Vagina (tissue), 2 donors: ENCODE data around the gene ESPN. TPM values are rescaled to one million over a fixed set of nuclear protein-coding genes. Genes with fewer than 3 reads are reported as not detected.
A peak's percentile ranks its signal among the peaks of the same experiment; 100 is the strongest.

ENCODE experiments used
- DNase-seq, 2 donors: peaks; one replicate each; pipeline ENCODE4 v3.0.0-alpha.2; 2017; ENCODE audit errors: extremely low spot score in 2 of 2
- H3K27ac ChIP-seq: fragments of 200-600 bp; sonication (generic); one replicate; pipeline ENCODE4 v1.5.1; 2019
- H3K27me3 ChIP-seq: fragments of 200-600 bp; sonication (generic); one replicate; pipeline ENCODE4 v1.5.1; 2019
- H3K36me3 ChIP-seq, 2 donors: fragments of 200-600 bp; sonication (generic); one replicate each; pipeline ENCODE4 v1.5.1; 2017 to 2019
- H3K4me1 ChIP-seq: fragments of 200-600 bp; sonication (generic); one replicate; pipeline ENCODE4 v1.5.1; 2019
- H3K4me3 ChIP-seq, 2 donors: fragments of 200-600 bp; sonication (generic); 1 replicate in 1 of 2; 2 replicates in 1 of 2; pipeline ENCODE4 v1.5.1; 2016 to 2019
- H3K9me3 ChIP-seq: fragments of 200-600 bp; sonication (generic); one replicate; pipeline ENCODE4 v1.5.1; 2019
- POLR2A ChIP-seq, 2 donors: fragments of 450-650 bp; IDR thresholded peaks; one replicate each; pipeline ENCODE4 v1.6.1; 2017; ENCODE audit warnings: antibody characterized with exemption in 2 of 2, mild to moderate bottlenecking in 2 of 2, moderate library complexity in 2 of 2
- POLR2AphosphoS5 ChIP-seq, 2 donors: sonication (generic); formaldehyde crosslinking; IDR thresholded peaks; one replicate each; pipeline ENCODE4 v1.9.0; 2017; ENCODE audit warnings: antibody characterized with exemption in 2 of 2, mild to moderate bottlenecking in 2 of 2, low read depth in 1 of 2; ENCODE audit not compliant: insufficient read depth in 1 of 2
- intact Hi-C: fragments of 100-400 bp; cut with DNase I; formaldehyde crosslinking; loops from one replicate; pipeline ENCODE4 v1.15.1; 2023
- total RNA-seq: library from RNA; depleted of rRNA; stranded (reverse); fragments of >200 nt; gene quantifications from one replicate; pipeline ENCODE4 v1.2.3, GENCODE V29; 2016
- TF ChIP-seq, protein P1 (sequence below), 3 experiments: fragments of 450-650 bp in 2 of 3; fragments of 200-600 bp in 1 of 3; sonication (generic) in 1 of 3; IDR thresholded peaks; one replicate each; pipeline ENCODE4 v1.5.1; 2017 to 2019; ENCODE audit warnings: antibody characterized with exemption in 3 of 3, mild to moderate bottlenecking in 2 of 3, moderate library complexity in 2 of 3

Gene ESPN
- total RNA-seq, 1 donor from 2014 or later = 77.1 TPM

DNA sequence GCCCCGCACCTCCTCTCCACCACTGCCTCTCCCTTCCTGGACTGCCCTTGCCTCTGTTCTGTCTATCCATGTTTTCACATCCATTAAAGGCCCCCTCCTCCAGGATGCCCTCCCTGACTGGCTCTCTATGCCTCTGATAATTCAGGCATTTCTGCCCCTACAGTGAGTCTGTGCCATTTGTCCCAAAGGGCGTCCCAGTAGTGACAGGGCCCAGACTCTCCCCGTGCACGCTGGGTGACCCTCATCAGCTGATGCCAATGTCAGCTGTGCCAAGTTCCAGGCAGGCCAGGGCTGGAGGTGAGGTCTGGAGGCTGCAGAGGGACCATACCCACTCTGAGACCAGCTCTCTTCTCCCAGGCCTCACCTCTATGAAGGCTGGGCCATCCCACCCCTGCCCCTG lies 70.1 kb downstream of the ESPN start:
- Histone ChIP-seq H3K4me1 (peaks cover 46% of the 10 kb centered on the region), H3K4me3 (no peak overlapping the region), H3K36me3 (no peaks in the 10 kb centered on the region), H3K27me3 (no peaks in the 10 kb centered on the region), H3K9me3 (no peaks in the 10 kb centered on the region), H3K27ac (no peak overlapping the region)
- no peak for DNase-seq
- intact Hi-C loops = no loop called here
- TF ChIP-seq, protein P1, sequence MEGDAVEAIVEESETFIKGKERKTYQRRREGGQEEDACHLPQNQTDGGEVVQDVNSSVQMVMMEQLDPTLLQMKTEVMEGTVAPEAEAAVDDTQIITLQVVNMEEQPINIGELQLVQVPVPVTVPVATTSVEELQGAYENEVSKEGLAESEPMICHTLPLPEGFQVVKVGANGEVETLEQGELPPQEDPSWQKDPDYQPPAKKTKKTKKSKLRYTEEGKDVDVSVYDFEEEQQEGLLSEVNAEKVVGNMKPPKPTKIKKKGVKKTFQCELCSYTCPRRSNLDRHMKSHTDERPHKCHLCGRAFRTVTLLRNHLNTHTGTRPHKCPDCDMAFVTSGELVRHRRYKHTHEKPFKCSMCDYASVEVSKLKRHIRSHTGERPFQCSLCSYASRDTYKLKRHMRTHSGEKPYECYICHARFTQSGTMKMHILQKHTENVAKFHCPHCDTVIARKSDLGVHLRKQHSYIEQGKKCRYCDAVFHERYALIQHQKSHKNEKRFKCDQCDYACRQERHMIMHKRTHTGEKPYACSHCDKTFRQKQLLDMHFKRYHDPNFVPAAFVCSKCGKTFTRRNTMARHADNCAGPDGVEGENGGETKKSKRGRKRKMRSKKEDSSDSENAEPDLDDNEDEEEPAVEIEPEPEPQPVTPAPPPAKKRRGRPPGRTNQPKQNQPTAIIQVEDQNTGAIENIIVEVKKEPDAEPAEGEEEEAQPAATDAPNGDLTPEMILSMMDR (IDR thresholded peaks at IDR 0.05) = no peak
- TF ChIP-seq POLR2A (IDR thresholded peaks at IDR 0.05) (no peak), POLR2AphosphoS5 (IDR thresholded peaks at IDR 0.05; ENCODE audit: insufficient read depth in 1 of 2, low read depth in 1 of 2) (no peak)

GRCh38 chr1:6495041-6495441 lies 70.5 kb downstream of the ESPN start:
- intact Hi-C loops = no loop called here

DNA sequence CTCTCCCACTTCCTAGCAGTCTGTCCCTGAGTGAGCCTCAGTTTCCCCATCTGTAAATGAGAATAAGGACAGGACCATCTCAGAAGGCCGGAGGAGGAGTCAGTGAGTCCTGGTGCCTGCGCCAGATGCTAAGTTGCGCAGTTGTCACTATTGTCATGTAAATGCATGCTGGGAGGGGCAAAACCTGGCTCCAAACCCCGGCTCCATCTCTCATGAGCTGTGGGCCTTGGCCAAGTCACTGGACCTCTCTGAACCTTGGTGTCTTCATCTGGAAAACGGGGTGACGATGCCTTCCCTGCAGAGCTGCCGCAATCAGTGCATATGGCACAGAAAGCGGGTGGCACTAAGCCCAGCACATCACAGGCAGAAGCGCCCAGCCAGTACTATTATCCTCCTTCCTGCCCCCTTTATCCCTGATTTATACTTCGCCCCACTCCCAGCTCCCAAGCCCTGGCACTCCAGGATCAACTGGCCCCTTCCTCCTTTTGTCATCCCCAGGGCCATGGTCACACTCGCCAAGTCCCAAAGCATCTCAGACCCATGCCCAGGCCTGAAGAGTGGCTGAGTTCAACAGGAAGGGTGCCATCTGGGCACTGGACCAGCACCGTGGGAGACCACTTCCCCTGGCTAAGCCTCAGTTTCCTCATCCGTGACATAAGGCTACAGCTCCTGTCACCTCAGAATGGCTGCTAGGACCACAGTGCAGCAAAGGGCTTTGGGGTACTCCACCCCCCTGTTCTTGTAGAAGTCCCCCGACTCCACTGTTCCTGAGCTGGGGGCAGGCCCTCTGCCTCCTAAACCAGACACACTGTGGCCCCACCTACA lies 71.2 kb downstream of the ESPN start:
- intact Hi-C loops = no loop called here
- H3K36me3 ChIP-seq = no peaks in the 10 kb centered on the region
- no peaks in the 10 kb centered on the region for H3K27me3 ChIP-seq
- H3K27ac ChIP-seq = no peak overlapping the region
- H3K4me1 ChIP-seq = peaks cover 35% of the 10 kb centered on the region
- H3K4me3 ChIP-seq = no peak overlapping the region
- no peaks in the 10 kb centered on the region for H3K9me3 ChIP-seq
- TF ChIP-seq, protein P1 (IDR thresholded peaks at IDR 0.05) = no peak
- TF ChIP-seq POLR2AphosphoS5 (IDR thresholded peaks at IDR 0.05; ENCODE audit: insufficient read depth in 1 of 2, low read depth in 1 of 2) = no peak
- no peak for TF ChIP-seq POLR2A (IDR thresholded peaks at IDR 0.05)
- no peak for DNase-seq

More at GRCh38 chr1:6495041-6495441, 70.5 kb downstream of the ESPN start:
- no peak for DNase-seq
- Histone ChIP-seq H3K4me1 (peaks cover 42% of the 10 kb centered on the region), H3K27ac (no peak overlapping the region), H3K36me3 (no peaks in the 10 kb centered on the region), H3K27me3 (no peaks in the 10 kb centered on the region), H3K9me3 (no peaks in the 10 kb centered on the region), H3K4me3 (no peak overlapping the region)
- TF ChIP-seq POLR2A (IDR thresholded peaks at IDR 0.05) = no peak
- TF ChIP-seq, protein P1 (IDR thresholded peaks at IDR 0.05) = no peak
- TF ChIP-seq POLR2AphosphoS5 (IDR thresholded peaks at IDR 0.05; ENCODE audit: insufficient read depth in 1 of 2, low read depth in 1 of 2) = no peak

DNA sequence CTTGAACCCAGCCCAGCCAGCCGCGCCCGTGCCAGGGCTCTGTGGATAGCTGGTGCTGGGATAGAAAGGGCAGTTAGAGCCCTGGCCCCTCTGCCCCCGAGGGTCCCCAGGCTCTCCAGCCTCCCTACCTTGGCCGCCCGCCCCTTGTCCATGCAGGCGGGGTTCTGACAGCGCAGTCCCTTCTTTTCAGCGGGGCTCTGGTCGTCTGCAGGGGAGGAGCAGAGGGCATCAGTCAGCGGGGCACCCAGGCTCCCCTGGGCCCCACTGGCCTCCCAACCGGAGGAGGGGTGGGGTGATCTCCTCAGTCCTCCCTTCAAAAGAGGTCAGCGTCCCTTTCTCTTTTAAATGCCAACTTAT lies 71.8 kb downstream of the ESPN start:
- DNase-seq = no peak
- no peaks in the 10 kb centered on the region for H3K9me3 ChIP-seq
- H3K27ac ChIP-seq = no peak overlapping the region
- TF ChIP-seq, protein P1 (IDR thresholded peaks at IDR 0.05) = no peak
- TF ChIP-seq POLR2AphosphoS5 (IDR thresholded peaks at IDR 0.05; ENCODE audit: insufficient read depth in 1 of 2, low read depth in 1 of 2) (no peak), POLR2A (IDR thresholded peaks at IDR 0.05) (no peak)
- H3K36me3 ChIP-seq = no peaks in the 10 kb centered on the region
- intact Hi-C loops = no loop called here
- H3K4me3 ChIP-seq = peak overlapping the region; percentile 53 to 83
- H3K27me3 ChIP-seq = no peaks in the 10 kb centered on the region
- peaks cover 29% of the 10 kb centered on the region for H3K4me1 ChIP-seq

GRCh38 chr1:6496890-6497214 lies 72.3 kb downstream of the ESPN start:
- H3K4me3 ChIP-seq = peak overlapping the region; percentile 53 to 83

More at GRCh38 chr1:6496890-6497214, 72.3 kb downstream of the ESPN start:
- H3K36me3 ChIP-seq = no peaks in the 10 kb centered on the region
- H3K9me3 ChIP-seq = no peaks in the 10 kb centered on the region
- DNase-seq = no peak
- H3K4me1 ChIP-seq = peaks cover 26% of the 10 kb centered on the region
- TF ChIP-seq POLR2A (IDR thresholded peaks at IDR 0.05) (no peak), POLR2AphosphoS5 (IDR thresholded peaks at IDR 0.05; ENCODE audit: insufficient read depth in 1 of 2, low read depth in 1 of 2) (no peak)
- TF ChIP-seq, protein P1 (IDR thresholded peaks at IDR 0.05) = no peak
- H3K27me3 ChIP-seq = no peaks in the 10 kb centered on the region
- intact Hi-C loops = no loop called here
- H3K27ac ChIP-seq = peak overlapping the region; percentile 62
